HG02840 (cell line): Measurements from ENCODE around the gene FERMT3.
A peak's percentile ranks its signal among the peaks of the same experiment; 100 is the strongest.

ENCODE experiments used
- ATAC-seq: cut with Tn5 transposase; IDR thresholded peaks from one replicate; pipeline ENCODE4 v1.9.1; 2021; ENCODE audit warnings: mild to moderate bottlenecking, moderate library complexity, moderate number of reproducible peaks; ENCODE audit not compliant: unreplicated experiment, low FRiP score

Gene FERMT3

DNA sequence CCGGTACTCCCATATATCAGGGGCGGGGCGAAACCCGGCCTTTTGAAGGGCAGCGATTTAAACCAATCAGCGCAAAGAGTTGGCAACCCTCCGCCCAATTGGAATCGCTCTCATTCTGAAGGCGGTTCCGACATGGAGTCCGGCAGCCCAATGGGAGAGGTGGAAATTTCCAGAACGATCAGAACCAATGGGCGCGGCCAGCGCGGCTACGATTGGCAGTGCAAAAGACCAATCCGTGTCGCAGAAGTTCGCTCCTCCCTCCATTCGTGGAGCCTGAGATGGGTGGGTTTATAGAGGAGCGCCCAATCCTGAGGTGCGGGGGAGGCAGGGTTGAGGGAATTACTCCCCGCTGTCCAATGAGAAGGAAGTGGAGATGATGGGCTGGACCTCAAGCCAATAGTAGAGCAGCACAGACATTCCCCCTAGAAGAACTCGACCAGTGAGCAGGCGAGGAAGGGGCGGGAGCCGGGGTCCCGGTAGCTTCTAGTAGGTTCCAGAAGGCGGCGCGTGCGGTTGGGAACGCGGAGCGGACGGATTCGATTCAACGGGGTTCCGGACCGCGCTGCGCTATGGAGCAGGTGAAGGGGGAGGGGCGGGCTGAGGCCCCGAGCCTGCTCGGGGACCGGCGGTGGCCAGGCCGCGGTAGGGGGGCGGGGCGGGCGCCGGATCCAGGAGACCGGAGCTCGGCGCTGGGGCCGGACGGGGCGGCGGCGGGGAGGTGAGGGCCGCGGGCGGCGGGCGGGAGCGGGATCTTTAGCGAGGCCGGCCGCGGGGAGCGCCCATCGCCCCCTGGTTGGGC lies 20.6 kb upstream of the FERMT3 start, which contains the start of gene STIP1:
TSS of gene STIP1 (plus strand) at position 479 of the 799 bp plus-strand sequence. CDS start at position 570, 91 bp downstream.
- ATAC-seq, result peak; percentile 84

DNA sequence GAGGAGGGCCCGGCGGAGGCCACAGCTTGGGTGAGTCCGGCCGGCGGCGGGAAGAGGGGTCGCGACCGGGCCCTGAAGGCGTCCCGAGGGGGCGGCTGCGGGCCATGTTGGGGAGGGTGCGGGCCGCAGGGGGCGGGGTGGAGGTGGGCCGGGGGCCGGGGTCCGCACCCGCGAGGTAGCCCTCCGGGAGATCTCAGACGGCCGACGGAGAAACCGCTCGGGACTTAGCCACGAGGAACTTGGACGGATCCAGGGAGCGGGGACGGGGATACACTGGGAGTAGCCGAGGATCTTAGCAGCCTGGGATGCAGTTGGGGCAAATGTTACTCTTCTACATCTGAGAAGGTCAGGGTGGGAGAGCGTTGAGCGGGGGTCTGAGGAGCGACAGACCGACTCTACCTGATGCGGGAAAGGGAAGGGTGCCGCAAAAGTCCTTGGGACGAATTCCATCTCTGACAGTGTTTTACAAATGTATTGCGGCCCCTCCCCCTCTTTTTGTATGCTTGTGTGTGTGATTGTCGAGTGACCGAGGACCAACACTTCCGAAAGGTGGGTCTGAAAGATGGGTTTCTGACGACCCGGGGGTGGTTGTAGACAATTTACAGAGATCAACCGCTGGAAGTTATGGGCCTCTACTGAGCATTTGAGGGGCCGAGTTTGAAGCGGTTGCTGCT lies 19.9 kb upstream of the FERMT3 start:
- ATAC-seq, result peak; percentile 6

DNA sequence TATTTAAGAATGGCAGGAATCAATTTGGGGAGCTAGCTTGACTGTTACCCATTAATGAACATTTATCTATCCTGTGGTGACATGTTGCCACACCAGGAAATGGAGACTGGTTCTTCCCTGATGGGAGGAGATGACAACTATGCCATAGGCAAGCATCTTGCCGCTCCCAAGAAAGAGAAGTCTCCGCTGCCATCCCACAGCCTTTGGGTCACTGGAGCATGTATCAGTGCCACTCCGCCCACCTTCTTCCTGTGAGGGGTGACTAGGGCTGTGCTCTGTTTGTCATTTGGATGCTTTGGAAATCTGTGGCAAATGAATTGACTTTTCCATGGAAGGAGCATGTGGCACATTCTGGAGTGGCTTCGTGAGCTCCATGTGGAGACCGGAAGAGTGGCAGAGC lies 14.1 kb upstream of the FERMT3 start:
- ATAC-seq, result no peak

DNA sequence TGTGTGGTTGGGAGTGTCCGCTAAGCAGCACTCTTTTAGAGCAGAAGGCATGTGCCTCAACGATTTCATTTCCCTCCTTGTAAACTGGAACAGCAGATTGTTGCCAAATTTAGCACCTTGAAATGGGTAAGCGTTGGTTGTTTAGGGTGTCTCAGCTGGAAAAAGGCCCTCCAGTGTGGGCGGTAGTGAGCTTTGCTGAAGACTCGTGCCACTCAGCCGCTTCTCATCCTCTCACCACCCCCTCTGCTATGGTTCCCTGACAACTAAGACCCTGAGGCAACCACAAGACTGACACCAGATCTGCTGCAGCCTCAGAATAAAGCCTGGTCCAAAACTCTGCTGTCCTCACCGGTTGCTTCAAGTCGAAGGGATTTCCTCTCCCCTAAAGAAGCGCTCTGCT lies 9.9 kb upstream of the FERMT3 start:
- no peak for ATAC-seq

DNA sequence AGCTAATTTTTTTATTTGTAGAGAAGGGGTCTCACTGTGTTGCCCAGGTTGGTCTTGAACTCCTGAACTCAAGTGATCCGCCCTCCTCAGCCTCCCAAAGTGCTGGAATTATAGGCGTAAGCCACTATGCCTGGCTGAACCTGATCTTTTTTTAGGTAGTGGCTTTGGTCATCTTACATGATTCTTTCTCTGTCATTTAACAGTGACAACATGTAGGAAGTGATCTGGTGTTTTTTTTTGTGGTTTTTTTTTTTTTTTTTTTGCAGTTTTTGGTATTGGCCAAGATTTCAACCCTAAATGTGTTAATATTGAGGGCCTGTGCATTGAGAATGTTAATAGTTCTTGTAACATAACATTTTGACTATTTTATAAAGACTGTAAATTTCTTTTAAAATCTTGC lies 8.0 kb upstream of the FERMT3 start:
- no peak for ATAC-seq

DNA sequence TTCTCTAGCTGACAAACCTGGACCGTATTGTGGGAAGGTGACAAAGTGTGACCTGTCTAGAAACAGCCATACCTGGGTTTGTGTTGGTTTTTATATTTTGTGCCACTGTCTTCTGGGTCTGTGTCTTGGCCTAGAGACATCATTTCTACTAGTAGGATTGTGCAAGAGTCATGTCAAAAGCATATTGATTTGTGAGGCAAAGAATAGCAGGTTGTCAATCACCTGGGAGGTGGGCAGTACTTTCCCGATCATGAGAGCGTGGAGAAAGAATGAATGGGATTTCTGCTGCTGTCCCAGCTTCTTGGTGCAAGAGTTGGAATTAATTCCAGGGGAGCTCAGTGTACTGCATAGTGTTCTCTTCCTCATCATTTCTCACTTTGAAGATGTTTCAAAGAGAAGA lies 5.0 kb upstream of the FERMT3 start:
- ATAC-seq, result no peak

DNA sequence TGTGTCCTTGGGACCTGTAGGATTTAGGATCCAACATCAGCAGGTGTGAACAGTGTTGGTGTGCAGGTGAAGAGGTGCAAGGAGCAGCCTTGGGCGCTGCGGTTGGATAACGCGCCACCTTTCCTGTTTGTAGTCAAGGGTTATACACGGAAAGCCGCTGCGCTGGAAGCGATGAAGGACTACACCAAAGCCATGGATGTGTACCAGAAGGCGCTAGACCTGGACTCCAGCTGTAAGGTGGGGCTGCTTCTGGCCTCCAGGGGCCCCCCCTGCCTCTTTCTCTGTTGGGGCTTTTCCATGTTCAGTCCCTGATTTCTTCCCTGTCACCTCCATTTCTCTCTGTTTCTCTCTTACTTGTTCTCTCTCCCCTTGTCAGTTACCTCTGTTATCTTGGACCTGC lies 3.5 kb upstream of the FERMT3 start:
- ATAC-seq, result no peak

DNA sequence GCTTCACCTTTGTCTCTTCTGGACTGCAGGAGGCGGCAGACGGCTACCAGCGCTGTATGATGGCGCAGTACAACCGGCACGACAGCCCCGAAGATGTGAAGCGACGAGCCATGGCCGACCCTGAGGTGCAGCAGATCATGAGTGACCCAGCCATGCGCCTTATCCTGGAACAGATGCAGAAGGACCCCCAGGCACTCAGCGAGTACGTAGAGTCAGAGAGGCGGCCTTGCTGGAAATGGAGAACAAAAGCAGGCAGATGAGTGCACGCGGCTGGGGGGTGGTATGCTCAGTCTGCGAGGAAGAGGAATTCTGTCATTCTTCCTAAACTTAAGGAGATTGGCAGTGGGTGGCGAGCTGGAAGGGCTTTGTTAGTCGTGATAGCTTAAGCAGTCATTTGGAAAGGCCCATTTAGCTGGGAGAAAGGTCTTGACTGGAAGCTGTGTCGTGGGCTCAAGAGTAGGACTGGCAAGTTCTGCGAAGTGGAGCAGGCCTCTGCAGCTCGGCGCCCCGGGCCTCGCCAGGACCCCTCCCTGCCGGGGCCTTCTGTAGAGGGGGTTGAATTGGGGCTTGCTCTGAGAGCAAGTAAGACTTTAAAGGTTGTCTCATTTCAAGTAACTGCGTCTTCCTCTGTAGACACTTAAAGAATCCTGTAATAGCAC lies 3.0 kb upstream of the FERMT3 start:
- ATAC-seq, result no peak

DNA sequence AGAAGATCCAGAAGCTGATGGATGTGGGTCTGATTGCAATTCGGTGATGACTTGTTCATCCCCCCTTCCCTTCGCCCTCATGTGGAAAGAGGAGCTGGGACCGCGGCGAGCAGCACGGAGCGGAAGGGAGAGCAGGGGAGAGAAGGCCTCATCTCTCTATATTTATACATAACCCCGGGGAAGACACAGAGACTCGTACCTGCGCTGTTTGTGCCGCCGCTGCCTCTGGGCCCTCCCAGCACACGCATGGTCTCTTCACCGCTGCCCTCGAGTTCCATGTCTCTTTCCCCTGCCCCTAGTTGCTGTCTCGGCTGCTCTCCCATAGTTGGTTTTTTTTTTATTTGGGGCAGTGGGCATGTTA lies 2.5 kb upstream of the FERMT3 start:
- no peak for ATAC-seq

DNA sequence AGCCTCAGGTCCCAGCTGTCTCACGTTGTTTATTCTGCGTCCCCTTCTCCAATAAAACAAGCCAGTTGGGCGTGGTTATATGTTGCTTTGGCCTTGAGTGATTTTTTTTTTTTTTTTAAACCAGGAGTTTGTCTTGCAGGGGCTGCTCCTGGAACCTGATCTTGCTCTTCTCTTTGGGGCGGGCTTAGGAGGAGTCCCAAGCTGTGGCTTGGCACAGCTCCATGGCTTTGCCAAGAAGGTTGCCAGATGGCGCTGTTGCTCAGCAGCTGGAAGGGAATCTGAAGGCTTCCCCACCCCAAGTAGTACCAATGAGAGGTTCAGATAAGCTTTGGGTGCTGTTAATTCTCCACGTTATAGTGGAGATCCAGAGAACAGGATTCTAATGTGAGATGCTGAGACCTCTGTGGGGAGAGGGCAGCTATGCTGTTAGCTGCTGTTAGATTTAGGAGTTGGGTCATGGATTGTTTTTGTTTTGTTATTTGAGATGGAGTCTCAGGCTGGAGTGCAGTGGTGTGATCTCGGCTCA lies 2.0 kb upstream of the FERMT3 start:
- no peak for ATAC-seq

DNA sequence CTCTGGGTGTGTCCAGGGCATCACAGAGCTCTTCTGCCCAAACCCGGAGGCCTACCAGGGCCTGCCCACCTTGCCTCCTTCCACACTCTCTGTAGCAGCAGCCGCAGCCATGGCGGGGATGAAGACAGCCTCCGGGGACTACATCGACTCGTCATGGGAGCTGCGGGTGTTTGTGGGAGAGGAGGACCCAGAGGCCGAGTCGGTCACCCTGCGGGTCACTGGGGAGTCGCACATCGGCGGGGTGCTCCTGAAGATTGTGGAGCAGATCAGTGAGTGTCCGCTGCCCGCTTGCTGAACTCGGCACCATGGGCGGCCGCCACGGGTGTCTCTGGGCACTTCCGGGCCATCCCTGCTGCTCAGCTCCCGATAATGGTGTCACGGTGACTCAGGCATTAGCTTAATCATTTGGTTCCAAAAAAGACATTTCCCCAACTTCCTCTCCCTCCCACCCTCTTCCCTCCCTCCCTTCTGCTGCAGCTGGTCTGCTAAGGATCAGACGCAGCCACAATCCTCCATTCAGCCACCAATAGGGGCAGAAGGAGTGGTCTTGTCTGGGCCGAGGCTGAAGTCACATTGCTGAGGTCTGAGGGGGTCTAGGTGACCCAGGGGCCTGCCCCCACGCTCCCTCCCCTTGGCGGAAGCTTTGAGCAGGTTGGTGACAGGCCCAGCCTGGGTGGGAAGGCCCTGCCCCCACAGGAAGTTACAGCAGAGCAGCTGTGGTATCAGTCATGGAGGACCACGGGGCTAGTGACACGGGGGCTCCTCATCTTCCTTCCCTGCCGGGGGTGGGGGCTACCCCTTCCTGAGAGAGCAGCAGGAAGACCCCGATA lies 950 bp downstream of the FERMT3 start:
- ATAC-seq, result peak; percentile 49

DNA sequence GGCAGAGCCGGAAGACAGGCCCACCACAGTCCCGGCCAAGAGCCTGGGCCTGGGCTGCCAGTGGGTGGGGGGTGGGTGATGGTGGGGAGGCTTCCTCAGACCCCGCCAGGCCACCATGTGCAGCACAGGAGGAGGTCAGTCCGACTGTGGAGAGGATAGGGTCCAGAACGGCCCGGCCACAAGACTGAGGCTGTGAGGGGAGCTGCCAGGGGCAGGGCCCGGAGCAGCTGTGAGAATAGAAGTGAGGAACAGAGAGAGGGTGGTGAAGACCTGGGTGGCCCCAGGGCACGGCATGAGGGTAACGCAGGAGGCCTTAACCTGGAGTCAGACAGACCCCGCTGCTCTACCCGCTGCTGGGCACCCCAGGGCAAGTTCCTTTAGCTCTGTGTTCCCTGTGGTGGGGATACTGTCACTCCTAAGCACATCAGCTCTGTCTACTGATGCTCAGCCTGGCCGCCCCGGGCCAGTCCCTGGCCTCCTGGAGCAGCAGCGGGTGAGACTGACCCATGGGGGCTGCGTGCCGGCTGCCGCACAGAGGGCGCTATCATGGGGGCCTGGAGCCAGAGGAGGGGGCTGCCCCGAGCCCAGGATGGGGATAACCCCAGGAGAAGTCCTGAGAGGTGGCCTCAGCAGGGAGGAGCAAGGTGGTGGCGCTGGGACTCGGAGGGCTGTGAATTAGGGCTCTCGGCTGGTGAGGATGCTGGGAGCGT lies 1.7 kb downstream of the FERMT3 start:
- ATAC-seq, result no peak

DNA sequence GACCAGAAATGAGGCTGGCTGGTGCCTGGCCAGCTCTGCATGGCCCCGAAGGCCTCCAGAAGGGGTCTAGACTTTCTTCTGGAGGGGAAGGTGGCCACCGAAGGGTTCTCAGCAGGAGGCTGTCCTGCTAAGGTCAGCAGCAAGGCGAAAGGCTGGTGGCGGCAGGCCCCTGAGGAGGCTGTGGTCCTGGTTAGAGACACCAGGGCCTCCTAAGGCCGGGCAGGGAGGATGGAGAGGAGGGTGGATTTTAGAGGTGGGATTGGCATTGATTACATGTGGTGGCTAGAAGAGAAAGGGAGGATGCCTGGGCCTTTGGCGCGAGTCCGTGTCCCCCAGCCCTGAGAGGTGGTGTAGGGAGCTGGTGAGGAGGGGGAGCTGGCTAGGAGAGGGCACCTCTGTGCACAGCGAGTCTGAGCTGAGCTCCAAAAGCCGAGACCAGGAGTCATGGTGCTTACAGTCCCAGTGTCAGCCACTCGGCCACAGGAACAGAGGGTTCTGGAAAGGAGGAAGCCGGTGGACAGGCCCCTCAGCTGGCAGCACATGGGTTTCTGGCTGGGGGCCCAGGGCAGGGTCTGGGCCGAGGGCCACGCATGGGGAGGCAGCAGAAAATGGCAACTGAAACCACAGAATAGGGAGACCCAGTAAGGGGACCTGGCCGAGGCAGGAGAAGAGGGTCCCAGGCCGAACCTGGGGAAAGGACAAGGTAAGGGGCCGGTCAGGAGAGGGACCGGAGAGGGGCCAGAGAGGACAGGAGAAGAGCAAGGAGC lies 2.5 kb downstream of the FERMT3 start:
- ATAC-seq, result no peak

DNA sequence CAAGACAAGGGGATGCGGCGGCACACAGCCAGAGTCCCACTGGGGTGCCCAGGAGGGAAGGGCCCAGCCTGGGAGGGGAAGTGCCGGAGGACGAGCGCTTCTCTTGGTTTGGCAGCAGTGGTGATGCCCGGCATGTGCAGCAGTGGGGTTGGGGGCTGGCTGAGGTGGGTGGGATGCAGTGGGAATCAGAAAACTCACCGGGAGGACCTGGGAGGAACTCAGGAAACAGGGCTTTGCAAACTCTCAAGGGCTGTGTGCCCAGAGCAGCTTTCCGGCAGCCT lies 3.0 kb downstream of the FERMT3 start:
- ATAC-seq, result no peak

DNA sequence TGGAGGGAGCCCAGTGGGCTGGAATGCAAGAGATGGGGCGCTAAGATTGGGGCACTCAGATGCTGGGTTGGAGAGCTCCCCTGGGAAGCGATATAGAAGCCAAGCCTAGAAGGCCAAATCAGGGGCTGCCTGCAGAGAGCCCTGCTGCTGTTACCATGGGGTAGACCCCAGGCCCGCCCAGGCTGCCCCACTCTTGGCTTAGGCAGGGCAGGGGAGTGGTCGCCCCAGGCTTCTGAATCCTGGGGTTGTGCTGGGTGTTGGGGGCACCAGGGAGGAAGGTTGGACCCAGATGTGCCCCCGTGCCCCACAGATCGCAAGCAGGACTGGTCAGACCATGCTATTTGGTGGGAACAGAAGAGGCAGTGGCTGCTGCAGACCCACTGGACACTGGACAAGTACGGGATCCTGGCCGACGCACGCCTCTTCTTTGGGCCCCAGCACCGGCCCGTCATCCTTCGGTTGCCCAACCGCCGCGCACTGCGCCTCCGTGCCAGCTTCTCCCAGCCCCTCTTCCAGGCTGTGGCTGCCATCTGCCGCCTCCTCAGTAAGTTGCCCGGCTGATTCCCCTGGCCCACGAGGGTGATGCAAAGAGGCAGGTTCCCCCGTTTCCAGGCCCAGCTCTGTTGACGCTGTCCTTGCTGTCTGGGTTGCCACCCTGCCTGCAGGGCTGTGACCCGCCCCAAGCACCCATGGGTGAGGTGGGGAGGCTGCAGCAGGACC lies 3.9 kb downstream of the FERMT3 start:
- no peak for ATAC-seq

DNA sequence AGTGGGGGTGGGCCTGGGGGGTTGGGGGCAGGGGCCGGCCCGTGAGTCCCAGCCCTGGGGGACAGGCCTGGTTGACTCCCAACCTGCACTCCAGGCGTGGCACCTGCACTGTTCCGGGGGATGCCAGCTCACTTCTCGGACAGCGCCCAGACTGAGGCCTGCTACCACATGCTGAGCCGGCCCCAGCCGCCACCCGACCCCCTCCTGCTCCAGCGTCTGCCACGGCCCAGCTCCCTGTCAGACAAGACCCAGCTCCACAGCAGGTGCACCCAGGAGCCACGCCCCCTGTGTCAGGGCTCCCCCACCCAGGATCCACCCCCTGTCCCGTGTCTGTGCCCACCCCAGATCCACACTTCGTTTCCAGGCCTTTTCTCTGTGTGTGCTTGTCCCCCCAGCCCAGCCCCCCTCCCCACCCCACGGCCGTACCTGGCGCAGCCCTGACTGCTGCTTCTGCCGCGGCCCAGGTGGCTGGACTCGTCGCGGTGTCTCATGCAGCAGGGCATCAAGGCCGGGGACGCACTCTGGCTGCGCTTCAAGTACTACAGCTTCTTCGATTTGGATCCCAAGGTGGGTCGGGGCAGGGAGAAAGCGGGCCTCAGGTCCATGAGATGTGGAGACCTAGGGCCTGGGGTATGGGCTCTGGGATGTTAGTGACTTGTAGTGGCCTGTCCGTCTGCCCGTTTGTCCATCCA lies 4.8 kb downstream of the FERMT3 start:
- no peak for ATAC-seq

DNA sequence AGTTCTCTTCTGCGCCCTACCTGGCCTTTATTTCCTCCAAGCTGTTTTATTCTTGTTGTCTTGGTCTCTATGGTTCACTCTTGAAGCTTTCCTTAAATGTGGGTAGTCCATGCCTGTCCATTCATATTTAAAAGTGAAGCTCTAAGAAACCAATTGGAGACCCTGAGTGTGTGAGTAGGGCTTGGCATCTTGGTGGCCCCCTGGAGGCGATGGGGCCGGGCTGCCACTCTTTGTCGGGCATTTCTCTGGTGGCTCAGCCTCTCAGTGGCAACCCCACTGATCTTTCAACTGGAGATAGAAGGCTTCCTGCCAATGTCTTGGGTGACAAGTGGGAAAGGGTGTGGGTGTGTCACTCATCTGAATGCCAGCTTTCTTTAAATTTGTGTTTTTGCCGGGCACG lies 10.4 kb downstream of the FERMT3 start:
- no peak for ATAC-seq
